ENCODE data around the gene SPATA21. TPM values are rescaled to one million over a fixed set of nuclear protein-coding genes. Genes with fewer than 3 reads are reported as not detected.

The SPATA21 gene
- total RNA-seq, 1 donor from 2014 or later: not detected

GRCh38 chr1:16420424-16421118 is 16.7 kb downstream of the SPATA21 start:
- DNase-seq (ENCODE audit: low spot score): no peak

- DNase-seq (ENCODE audit: low spot score): no peak
Measured at GRCh38 chr1:16418823-16419425, 18.3 kb downstream of the SPATA21 start.

GRCh38 chr1:16413191-16413590 is 24.0 kb downstream of the SPATA21 start:
- DNase-seq (ENCODE audit: low spot score): no peak

- DNase-seq (ENCODE audit: low spot score): no peak
Measured at GRCh38 chr1:16410803-16411202, 26.4 kb downstream of the SPATA21 start.

GRCh38 chr1:16409536-16410152 is 27.6 kb downstream of the SPATA21 start:
- no peak for DNase-seq (ENCODE audit: low spot score)

- no peak for DNase-seq (ENCODE audit: low spot score)
Measured at GRCh38 chr1:16406868-16407267, 30.4 kb downstream of the SPATA21 start.

- no peak for DNase-seq (ENCODE audit: low spot score)
Measured at GRCh38 chr1:16405441-16405840, 31.8 kb downstream of the SPATA21 start.

- no peak for DNase-seq (ENCODE audit: low spot score)
Measured at GRCh38 chr1:16402742-16403141, 34.5 kb downstream of the SPATA21 start.

GRCh38 chr1:16398371-16398953 is 38.8 kb downstream of the SPATA21 start:
- no peak for DNase-seq (ENCODE audit: low spot score)

GRCh38 chr1:16397120-16397519 is 40.1 kb downstream of the SPATA21 start:
- DNase-seq (ENCODE audit: low spot score): no peak

- DNase-seq (ENCODE audit: low spot score): no peak
Measured at GRCh38 chr1:16396591-16396990, 40.6 kb downstream of the SPATA21 start.

GRCh38 chr1:16394977-16395376 is 42.2 kb downstream of the SPATA21 start:
- DNase-seq (ENCODE audit: low spot score): no peak

GRCh38 chr1:16393570-16394521 is 43.4 kb downstream of the SPATA21 start:
- DNase-seq (ENCODE audit: low spot score): no peak

- no peak for DNase-seq (ENCODE audit: low spot score)
Measured at GRCh38 chr1:16392740-16393569, 44.3 kb downstream of the SPATA21 start.

GRCh38 chr1:16391411-16391810 is 45.8 kb downstream of the SPATA21 start:
- no peak for DNase-seq (ENCODE audit: low spot score)

- DNase-seq (ENCODE audit: low spot score): no peak
Measured at GRCh38 chr1:16387201-16388188, 49.7 kb downstream of the SPATA21 start.

GRCh38 chr1:16386454-16387113 is 50.6 kb downstream of the SPATA21 start:
- peak; percentile 53 for DNase-seq (ENCODE audit: low spot score)

GRCh38 chr1:16385659-16386453 is 51.4 kb downstream of the SPATA21 start:
- DNase-seq (ENCODE audit: low spot score): no peak
